GM21528 (cell line): ENCODE results near the gene MLYCD.

Experiments used
- ATAC-seq: cut with Tn5 transposase; IDR thresholded peaks from one replicate; pipeline ENCODE4 v1.9.1; 2021; ENCODE audit warnings: mild to moderate bottlenecking, moderate library complexity; ENCODE audit not compliant: unreplicated experiment, low FRiP score

Gene MLYCD

DNA sequence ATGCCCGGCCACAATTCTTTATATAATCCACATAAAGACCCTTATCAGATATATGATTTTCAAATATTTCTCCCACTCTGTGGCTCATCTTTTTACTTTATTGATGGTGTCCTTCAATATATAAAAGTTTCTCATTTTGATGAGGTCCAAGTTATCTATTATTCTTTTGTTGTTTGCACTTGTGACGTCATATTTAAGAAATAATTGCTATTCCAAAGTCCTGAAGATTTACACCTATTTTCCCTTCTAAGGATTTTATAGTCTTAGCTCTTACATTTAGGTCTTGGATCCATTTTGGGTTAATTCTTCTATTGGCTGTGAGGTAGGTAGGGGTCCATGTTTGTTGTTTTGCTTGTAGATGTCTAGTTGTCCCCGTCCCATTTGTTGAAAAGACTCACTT, 3.0 kb upstream of the MLYCD start:
- no peak for ATAC-seq

DNA sequence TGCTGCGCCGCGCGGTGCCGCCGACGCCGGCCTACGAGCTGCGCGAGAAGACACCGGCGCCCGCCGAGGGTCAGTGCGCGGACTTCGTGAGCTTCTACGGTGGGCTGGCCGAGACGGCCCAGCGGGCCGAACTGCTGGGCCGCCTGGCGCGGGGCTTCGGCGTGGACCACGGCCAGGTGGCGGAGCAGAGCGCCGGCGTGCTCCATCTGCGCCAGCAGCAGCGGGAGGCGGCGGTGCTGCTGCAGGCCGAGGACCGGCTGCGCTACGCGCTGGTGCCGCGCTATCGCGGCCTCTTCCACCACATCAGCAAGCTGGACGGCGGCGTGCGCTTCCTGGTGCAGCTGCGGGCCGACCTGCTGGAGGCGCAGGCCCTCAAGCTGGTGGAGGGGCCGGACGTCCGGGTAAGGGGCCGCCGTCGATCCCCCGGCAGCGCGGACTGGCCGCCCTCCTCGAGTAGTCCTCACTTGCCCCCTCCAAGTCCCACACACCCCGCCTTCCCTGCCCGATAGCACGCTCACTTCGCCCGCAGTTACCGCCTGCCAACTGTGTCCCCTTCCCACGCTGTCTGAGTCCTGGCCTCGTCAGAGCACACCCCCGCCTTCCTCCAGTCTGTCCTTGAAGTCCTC, 470 bp downstream of the MLYCD start:
- peak; percentile 67 for ATAC-seq

DNA sequence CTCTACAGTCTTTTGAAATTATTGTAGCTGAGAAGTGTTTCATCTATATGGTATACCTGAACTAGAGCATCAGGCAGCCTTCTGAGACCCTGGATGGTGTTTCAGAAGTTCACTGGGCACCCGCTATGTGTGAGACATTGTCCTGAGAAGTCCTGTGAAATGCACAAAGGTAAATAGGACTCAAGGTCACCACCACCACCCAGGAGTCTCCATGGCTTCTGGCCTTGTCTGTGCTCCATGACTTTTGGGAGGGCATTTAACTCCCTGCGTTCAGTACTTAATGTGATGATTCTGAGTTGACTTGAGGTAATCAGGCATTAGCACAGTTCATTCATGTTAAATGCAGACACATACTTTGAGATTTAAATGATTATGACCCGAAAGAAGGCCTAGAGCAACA, 1.1 kb downstream of the MLYCD start:
- no peak for ATAC-seq

DNA sequence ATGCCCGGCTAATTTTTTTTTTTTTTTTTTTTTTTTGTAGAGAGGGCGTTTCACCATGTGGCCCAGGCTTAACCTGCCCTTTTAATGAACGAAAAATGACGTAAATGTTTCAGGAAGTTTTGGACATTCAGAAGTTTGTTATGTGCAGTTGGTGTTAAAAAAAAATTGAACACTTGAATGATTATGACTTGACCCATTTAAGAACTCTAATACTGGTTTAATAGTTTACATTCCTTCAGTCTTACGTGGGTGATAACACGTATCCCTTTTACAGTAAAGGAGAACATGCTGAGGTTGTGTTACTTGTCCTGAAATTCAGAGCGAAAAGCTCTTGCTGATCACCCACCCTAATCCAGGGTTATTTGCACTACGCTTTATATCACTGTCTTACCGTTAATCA, 1.7 kb downstream of the MLYCD start:
- no peak for ATAC-seq

- ATAC-seq: no peak
These were observed 2.2 kb downstream of the MLYCD start for GRCh38 chr16:83901101-83901500.

- no peak for ATAC-seq
These were observed 4.8 kb downstream of the MLYCD start for GRCh38 chr16:83903751-83904150.

GRCh38 chr16:83906683-83907082, 7.8 kb downstream of the MLYCD start:
- no peak for ATAC-seq

- no peak for ATAC-seq
These were observed 8.2 kb downstream of the MLYCD start for GRCh38 chr16:83907111-83907510.

- ATAC-seq: no peak
These were observed 8.8 kb downstream of the MLYCD start for GRCh38 chr16:83907631-83908250.

- ATAC-seq: no peak
These were observed 9.9 kb downstream of the MLYCD start for GRCh38 chr16:83908798-83909197.

DNA sequence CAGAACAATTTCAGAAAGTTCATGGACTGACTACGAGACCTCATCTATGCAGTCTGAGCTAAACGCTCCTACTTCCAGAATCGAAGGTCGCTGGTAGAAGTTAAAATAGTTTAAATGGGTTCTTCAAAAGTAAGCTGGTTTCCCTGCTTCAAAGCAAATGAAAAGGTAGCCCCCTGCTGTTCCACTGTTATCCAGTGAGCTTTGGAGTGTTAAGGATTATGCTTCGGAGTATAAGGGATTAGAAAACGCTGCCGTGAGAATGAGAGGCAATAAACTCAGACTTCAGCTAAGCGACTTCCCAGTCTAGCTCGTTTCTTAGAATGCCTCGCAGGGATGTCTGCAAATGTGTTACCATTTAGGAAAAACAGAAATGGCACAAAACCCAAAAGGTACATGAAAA, 12.4 kb downstream of the MLYCD start:
- no peak for ATAC-seq

GRCh38 chr16:83912519-83913244, 13.8 kb downstream of the MLYCD start:
- ATAC-seq: no peak

- no peak for ATAC-seq
These were observed 14.3 kb downstream of the MLYCD start for GRCh38 chr16:83913245-83913633.

DNA sequence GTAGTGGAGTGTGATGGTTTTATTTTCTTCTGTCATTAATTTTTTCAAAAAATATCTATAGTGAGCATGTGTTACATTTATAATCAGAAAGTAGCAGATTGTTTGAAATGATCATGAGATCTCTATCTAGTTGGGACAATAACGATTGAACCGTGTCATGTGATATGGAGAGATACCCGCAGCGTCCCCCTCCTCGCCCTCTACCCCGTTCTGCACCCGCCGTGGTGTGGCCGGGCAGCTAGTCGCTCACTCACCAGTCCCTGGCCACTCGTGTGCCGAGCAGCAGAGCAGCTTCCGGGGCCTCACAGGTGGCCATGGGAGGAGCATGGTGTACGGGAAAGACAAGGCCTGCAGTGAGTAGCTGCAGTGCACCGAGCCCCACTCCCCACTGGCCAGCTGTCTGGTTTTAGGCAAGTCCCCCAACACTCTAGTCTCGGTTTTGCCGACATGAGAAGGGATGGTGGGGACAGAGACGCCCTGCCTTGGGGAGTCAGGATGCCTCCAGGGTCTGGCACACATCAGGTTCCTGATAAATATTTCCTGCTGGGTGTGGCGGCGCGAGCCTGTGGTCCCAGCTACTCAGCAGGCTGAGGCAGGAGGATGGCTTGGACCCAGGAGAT, 15.3 kb downstream of the MLYCD start:
- no peak for ATAC-seq

- no peak for ATAC-seq
These were observed 16.2 kb downstream of the MLYCD start for GRCh38 chr16:83915081-83915480.

GRCh38 chr16:83915491-83915890, 16.6 kb downstream of the MLYCD start:
- ATAC-seq: no peak

GRCh38 chr16:83917152-83918120, 18.5 kb downstream of the MLYCD start:
- no peak for ATAC-seq

DNA sequence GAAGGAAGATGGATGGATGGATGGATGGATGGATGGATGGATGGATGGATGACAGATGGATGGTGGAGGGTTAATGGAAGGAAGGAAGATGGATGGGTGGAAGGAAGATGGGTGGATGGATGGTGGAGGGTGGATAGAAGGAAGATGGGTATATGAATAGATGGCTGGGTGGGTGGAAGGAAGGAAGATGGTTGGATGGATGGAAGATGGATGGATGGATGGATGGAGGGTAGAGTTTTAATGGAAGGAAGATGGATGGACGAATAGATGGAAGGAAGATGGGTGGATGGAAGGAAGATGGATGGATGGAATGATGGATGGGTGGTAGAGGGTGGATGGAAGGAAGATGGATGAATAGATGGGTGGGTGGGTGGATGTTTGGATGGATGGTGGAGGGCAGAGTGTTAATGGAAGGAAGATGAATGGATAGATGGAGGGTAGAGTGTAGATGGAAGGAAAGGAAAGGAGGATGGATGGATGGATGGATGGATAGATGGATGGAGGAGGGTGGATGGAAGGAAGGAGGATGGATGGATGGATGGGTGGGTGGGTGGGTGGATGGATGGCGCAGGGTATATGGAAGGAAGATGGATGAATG, 22.1 kb downstream of the MLYCD start:
- ATAC-seq: no peak

DNA sequence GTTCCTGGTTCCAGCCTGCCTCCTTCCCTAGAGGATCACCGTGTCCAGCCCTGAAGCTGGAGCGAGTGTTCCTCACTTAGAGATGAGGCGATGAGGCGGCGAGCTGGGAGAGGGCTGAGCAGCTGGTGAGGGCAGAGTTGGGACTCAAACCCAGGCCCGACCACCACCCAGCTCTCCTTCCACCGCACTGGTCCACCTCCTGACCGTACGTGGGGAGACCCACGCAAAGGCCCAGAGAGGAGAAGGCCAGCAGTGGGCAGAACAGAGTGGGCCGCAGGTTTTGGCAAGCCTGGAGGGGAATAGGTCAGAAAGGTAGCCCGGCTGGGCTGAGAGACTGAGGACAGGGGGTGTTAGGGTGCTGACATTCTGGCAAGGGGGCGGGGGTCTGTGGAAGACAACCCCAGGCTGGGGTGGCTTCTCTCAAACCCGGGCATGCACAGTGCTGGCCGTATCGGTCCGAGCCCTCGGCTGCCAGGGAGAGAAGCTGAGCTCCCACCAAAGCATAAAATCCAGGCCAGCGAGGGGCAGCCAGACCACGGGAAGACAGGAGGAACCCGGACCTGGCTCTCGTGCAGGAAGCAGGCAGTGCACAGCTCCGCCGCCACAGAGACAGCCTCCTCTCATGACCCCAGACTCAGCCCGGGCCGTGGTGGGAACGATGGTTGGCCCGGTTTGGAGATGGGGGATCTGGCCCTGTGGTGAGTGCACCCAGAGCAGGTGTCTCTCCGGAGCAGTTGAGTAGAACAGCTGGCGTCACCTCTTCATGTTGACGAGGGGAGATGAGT, 24.9 kb downstream of the MLYCD start:
- no peak for ATAC-seq
